Fibroblast of villous mesenchyme (primary cell): Measurements from ENCODE around the gene DDAH1. TPM values are rescaled to one million over a fixed set of nuclear protein-coding genes. Genes with fewer than 3 reads are reported as not detected.

Source experiments
- DNase-seq: peaks from one replicate; pipeline ENCODE4 v3.0.0-alpha.2; 2010; ENCODE audit warnings: low read depth
- H3K4me3 ChIP-seq: 2 replicates; pipeline ENCODE4 v1.5.1; 2011; ENCODE audit warnings: low read depth, mild to moderate bottlenecking, low read length
- total RNA-seq: library from RNA; depleted of rRNA; stranded (reverse); fragments of >200 nt; gene quantifications from 2 replicates; pipeline ENCODE4 v1.2.3, GENCODE V29; 2012
- TF ChIP-seq, protein P1 (sequence below): IDR thresholded peaks from 2 replicates; pipeline ENCODE4 v1.5.1; 2012; ENCODE audit warnings: low read depth, mild to moderate bottlenecking, low read length; ENCODE audit not compliant: insufficient read depth

The DDAH1 gene
- total RNA-seq, 1 donor, result 259 TPM

DNA sequence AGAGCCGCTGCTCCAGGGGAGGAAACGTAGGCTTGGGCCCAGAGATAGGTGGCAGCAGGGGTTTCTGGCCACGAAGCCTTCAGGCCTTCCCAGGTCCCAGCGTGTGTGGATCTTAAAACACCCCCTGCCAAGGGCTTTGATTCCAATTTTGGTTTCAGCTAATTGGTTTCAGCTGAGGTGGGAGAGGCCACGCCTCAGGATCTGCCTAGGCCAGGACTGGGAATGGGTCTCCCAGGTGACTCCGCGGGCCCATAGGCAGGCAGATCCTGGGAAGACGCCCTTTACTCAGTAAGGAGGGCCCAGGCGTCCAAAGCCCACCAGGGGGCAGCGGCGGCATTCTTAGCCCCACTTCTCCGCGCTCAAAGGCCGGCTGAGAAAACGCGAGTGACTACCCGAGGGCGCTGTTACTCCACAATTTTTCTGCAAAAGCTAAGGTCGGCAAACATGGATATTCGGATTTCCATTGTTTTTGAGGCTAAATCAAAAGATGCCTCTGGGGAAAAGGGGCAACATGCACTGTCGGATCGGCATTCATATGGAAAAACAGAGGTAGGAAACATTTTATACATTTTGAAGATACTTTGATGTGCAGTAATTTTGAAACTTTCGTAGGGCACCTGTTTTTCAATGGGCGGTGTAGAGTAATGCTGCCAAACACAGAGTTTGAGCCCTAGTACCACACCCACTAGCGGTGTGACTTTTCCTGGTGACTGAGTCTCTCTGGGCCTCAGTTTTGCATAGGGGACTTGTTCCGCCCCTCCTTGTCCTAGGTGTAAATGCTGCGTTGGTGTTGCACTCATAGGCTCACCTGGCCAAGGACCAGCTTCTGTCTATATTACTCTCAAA, 156.7 kb downstream of the DDAH1 start:
- peak; percentile 88 for DNase-seq

GRCh38 chr1:85306236-85306635, 158.7 kb downstream of the DDAH1 start:
- no peak overlapping the region for H3K4me3 ChIP-seq
- no peak for DNase-seq
- TF ChIP-seq, protein P1, sequence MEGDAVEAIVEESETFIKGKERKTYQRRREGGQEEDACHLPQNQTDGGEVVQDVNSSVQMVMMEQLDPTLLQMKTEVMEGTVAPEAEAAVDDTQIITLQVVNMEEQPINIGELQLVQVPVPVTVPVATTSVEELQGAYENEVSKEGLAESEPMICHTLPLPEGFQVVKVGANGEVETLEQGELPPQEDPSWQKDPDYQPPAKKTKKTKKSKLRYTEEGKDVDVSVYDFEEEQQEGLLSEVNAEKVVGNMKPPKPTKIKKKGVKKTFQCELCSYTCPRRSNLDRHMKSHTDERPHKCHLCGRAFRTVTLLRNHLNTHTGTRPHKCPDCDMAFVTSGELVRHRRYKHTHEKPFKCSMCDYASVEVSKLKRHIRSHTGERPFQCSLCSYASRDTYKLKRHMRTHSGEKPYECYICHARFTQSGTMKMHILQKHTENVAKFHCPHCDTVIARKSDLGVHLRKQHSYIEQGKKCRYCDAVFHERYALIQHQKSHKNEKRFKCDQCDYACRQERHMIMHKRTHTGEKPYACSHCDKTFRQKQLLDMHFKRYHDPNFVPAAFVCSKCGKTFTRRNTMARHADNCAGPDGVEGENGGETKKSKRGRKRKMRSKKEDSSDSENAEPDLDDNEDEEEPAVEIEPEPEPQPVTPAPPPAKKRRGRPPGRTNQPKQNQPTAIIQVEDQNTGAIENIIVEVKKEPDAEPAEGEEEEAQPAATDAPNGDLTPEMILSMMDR, result no peak

More for the DNA sequence above, 156.7 kb downstream of the DDAH1 start:
- H3K4me3 ChIP-seq, result no peak overlapping the region
- TF ChIP-seq, protein P1, result peak; percentile 98

DNA sequence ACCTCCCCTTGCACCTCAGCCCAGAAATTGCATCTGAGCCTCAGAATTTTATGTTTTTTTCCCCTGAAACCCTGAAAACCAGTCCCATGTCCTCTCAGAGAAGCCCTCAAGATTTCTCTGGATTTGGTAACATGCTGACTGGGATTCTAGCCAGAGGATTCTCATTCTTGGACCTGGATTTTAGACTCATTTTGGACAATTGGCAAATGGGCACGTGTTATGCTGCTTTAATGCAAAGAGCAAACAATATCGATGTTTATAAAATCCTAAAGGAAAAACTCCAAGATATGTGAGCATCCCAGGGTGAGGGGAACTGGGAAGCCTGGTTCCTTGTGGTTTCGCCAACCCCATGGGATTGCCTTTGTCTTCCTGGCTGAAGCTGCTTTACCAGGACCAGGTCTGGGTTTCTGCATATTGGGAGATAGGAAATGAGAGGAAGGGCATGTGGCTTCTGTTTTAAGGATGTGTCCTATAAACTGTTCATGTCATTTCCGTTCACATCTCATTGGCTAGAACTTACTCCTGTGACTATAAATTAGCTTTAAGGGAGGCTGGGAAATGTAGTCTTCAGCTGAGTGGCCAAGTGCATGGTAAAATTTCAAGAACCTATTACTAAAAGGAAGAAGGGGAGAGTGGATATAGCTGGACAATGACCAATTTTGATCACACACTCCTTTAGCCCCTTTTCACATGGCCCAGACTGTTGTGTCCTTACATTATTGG, 161.4 kb downstream of the DDAH1 start:
- TF ChIP-seq, protein P1, result no peak

GRCh38 chr1:85300140-85300539, 164.8 kb downstream of the DDAH1 start:
- H3K4me3 ChIP-seq, result no peak overlapping the region
- TF ChIP-seq, protein P1, result no peak
- DNase-seq, result no peak

More for the DNA sequence above, 161.4 kb downstream of the DDAH1 start:
- no peak overlapping the region for H3K4me3 ChIP-seq
- DNase-seq, result no peak

- TF ChIP-seq, protein P1, result no peak
- DNase-seq, result peak; percentile 99
- peak overlapping the region; percentile 28 for H3K4me3 ChIP-seq
Observed at GRCh38 chr1:85297855-85298629, 166.9 kb downstream of the DDAH1 start.

GRCh38 chr1:85297538-85297854, 167.5 kb downstream of the DDAH1 start:
- TF ChIP-seq, protein P1, result no peak
- no peak for DNase-seq
- H3K4me3 ChIP-seq, result peak overlapping the region; percentile 28
